Measurements from ENCODE around the gene ZBTB7C. TPM values are rescaled to one million over a fixed set of nuclear protein-coding genes. Genes with fewer than 3 reads are reported as not detected.

Gene ZBTB7C
- total and polyA plus RNA-seq, 10 of the 15 experiments (the other 5 are each of a cell fraction or from before 2014, with no cell fraction given): under 0.01 to 0.08 (median 0.01) TPM; not detected in 7

GRCh38 chr18:48160622-48161021 lies 248.6 kb downstream of the ZBTB7C start (continued):
- TF ChIP-seq ZBTB40 (IDR thresholded peaks at IDR 0.05; ENCODE audit: borderline replicate concordance) (no peak), SMAD5 (IDR thresholded peaks at IDR 0.05; ENCODE audit: low read depth) (no peak), SUPT20H (IDR thresholded peaks at IDR 0.05; ENCODE audit: borderline replicate concordance, control insufficient read depth, low read depth, low read length) (no peak), YY1 (IDR thresholded peaks at IDR 0.05; ENCODE audit: low read depth, low read length) (no peak), CREB1 (IDR thresholded peaks at IDR 0.05; ENCODE audit: low read depth) (no peak), ATF7 (IDR thresholded peaks at IDR 0.05; ENCODE audit: low read depth) (no peak), CBX5 (IDR thresholded peaks at IDR 0.05; ENCODE audit: low read depth) (no peak), NBN (IDR thresholded peaks at IDR 0.05) (no peak), ZNF592 (IDR thresholded peaks at IDR 0.05) (no peak)

All from GM12878 (cell line).